GM19455 (cell line): Measurements from ENCODE around the gene WWC2.
"Not testable (repeated sequence)": the region's sequence is repeated elsewhere in the genome, so short reads cannot be mapped to it uniquely, and the experiment has no call there.

Experiments
- ATAC-seq: cut with Tn5 transposase; IDR thresholded peaks from one replicate; pipeline ENCODE4 v1.9.1; 2021; ENCODE audit not compliant: unreplicated experiment

Gene WWC2

DNA sequence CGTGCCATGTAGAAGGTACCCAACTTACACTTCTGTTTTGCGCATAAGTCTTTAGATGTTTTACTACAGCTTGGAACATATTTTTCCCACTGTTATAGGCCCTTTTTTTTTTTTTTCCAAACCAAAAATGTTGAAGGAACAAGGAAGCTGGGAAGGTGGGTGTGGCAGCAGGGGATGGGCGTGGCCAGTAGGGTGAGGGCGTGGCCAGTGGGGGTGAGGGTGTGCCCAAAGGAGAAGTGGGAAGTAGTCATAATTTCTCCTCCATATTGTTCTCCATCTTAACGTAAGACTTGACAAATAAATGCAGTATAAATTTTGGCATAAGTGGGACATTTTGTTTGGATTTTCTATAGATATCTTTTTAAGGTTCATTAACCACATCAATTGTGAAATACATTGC is 190.6 kb downstream of the WWC2 start:
- ATAC-seq = no peak

DNA sequence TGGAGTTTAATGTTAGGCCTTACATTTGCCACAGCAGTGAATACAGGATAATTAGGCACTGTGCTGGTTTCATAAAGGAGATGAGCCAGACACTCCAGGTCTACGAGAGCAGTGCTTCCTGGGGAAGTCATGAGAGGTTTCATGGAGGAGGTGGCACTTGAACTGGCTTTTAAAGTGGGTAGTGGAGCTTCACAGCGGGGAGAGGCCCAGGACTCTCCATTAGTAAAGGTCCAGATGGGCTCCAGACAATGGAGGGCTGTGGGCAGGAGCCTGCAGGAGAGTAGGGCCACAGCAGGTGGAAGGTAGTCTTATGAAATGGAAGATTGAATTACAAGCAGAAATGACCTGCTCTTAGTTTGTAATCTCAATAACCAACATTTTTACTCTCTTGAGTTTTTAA is 192.0 kb downstream of the WWC2 start:
- ATAC-seq = no peak

- no peak for ATAC-seq
Measured at GRCh38 chr4:183295711-183296110, 196.7 kb downstream of the WWC2 start.

- ATAC-seq = no peak
Measured at GRCh38 chr4:183297675-183298074, 198.6 kb downstream of the WWC2 start.

DNA sequence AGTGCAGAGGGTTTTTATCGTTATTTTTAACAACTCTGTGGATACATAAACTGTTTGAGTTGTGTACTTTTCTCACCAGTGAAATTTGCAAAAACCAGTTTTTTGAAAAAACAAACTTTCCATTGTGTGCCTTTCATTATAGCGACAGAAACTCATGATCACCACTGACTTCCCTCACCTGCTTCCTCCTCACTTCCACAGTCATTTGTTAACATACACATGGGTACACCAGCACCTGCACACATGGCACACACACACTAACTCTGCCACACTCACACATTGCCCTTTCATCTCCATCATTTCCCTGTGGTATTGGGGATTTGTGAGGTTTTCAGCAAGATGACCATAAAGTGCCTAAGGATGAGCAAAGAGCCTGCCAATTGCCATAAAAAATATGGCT is 200.4 kb downstream of the WWC2 start:
- no peak for ATAC-seq

DNA sequence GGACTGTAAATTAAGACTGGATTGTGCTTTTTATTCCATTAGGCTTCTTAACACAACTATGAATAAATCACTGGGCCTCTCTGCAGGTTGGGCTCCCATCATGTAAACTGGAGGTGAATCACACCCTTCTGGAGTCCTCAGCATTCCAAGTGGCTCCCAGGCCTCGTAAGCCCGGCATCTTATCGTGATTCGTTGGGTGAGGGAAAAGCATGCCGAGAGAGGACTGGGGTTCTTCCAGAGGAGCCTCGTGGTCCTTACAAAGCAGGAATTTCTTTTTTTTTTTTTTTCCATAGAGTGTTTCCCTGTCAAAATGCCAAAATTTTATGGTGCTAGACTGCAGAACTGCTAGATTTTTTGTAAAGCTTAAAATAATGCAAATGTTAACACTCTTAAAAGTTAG is 201.0 kb downstream of the WWC2 start:
- no peak for ATAC-seq

GRCh38 chr4:183300655-183301054 is 201.6 kb downstream of the WWC2 start:
- ATAC-seq = no peak

DNA sequence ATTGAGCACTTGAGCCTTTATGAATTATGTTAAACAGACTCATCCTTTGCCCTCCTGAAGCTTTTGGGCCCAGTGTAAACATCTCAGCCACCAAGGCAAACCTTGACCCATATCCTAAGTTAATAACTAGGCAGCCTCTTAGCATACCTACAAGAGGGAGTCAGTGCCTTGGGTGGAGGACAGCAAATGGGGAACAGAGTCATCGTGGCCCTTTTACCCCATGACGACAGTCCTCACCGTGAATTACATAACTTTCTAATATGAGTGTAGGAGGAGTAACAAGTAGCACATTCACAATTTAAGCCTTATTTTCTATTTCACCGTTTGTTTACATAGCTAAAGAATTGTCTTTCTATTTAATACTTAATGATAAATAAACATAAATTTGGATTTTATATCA is 204.2 kb downstream of the WWC2 start:
- ATAC-seq = no peak

GRCh38 chr4:183304067-183304466 is 205.0 kb downstream of the WWC2 start:
- no peak for ATAC-seq

DNA sequence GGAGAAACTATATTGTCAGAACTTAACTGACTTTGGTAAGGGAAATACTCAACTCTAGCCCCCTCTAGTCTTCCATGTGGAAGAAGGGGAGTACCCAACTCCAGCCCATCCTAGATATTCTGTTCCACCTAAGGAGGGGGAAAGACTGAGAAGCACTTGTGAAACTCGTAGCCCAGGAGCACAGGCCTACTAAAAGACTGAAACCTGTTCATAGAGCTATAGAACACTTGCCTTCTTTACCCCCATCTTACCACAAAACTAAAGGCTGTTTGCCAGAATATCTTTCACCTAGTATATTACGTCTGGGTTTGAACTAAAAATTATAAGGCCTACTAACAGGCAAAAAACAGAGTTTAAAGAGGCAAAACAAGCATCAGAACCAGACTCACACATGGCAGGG is 205.5 kb downstream of the WWC2 start:
- no peak for ATAC-seq

DNA sequence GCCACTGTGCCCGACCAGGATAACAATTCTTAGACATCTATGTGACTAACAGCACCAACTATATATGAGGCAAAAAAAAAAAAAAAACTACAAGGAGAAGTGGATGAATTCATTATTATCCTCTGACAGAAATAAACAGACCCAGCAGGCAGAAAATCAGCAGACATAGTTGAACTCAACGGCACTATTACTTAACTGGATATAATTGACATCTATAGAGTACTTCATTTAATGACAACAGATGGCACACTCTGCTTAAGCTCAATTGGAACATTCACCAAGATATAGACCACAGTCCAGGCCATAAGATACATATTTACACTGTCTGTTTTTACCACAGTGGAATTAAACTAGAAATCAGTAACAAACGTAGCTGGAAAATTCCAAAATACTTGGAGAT is 207.8 kb downstream of the WWC2 start:
- ATAC-seq = no peak

- no peak for ATAC-seq
Measured at GRCh38 chr4:183312841-183313240, 213.8 kb downstream of the WWC2 start.

- ATAC-seq = no peak
Measured at GRCh38 chr4:183314336-183314735, 215.3 kb downstream of the WWC2 start.

GRCh38 chr4:183314806-183315205 is 215.7 kb downstream of the WWC2 start:
- no peak for ATAC-seq

GRCh38 chr4:183318656-183319055 is 219.6 kb downstream of the WWC2 start:
- no peak for ATAC-seq

DNA sequence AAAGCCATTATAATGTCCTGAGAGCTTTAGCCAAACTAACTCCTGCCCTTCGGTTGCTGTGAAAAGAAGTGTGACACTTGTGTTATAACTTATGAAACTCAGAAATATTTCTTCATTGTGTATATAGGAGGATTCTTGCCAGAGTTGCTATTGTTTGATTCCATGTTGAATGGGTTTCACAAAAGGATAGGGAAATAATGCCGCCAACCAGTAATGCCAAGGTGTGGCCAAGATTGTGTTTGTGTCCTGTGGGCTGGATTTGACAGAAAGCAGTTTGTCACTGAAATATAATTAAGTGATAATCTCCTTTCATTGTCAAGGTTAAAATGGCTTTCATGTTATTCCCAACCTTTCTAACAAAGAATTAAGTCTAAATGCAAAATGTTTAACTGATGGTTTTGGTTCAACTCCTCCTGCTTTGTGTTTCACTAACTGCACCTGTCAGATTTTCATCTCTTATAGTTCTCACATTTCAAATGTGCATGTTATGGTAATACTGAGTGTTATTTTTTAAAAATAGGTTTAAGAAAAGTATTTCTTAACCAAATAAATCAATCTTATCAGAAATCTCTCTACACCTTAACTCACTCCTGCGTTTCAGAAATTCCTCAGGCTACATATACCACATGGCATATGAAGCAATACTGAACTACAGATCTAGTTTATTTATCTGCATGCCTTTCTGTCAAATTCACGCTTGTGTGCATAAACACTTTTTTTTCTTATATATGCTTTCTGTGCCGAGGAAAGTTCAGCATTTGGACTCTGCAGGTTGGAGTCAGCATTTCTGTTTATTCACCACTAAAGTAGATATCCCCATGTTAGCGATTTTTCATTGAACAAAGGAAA is 221.4 kb downstream of the WWC2 start, which contains the start of gene CLDN22:
Gene CLDN22, minus strand, starts transcription at position 66 of the 849 bp plus-strand sequence. Its CDS starts 58 bp downstream, at position 8.
- no peak for ATAC-seq

GRCh38 chr4:183321079-183321478 is 222.0 kb downstream of the WWC2 start:
- no peak for ATAC-seq

DNA sequence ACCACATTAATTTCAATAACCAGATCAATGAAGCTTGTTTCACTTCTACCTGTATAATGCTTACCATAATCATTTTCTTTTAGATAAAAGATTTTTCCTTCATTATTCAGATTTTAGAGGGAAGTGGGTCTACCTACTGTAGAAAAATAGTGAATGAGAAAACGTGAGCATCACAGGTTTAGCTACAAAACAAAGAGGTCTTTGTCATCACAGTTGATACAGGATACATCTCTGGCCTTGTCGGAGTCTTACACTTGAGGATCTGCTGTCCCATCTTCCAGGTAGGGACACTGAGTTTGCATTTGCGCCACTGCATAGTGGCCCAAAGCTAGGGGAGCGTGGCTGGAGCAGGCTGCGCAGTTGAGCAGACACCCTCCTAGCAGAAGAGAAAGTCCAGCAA is 222.5 kb downstream of the WWC2 start:
- ATAC-seq = no peak

- ATAC-seq = no peak
Measured at GRCh38 chr4:183322326-183322725, 223.3 kb downstream of the WWC2 start, which contains the start of gene CLDN24. Gene CLDN24 (minus strand): TSS chr4:183322426. CDS start chr4:183322426, 0 bp downstream.

DNA sequence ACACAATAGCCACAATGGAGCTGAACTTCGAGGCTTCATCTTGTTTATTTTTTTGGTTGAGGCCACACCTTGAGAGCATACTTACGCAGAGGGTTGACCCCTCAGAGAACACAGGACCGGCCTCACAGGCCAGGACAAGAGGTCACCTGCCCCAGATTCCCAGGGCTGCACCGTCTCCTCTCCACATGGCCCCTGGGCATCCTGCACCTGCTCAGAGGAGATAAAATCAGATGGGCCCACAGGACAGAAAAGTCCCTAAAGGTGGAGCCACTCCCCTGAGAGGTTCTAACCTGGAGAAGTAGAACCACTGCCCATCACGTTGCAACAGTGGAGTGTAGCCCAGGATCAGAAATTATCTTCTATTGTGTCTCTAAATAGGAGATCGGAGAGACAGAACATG is 224.2 kb downstream of the WWC2 start:
- no peak for ATAC-seq

- not testable (repeated sequence) for ATAC-seq
Measured at GRCh38 chr4:183324056-183324455, 225.0 kb downstream of the WWC2 start.

- ATAC-seq = no peak
Measured at GRCh38 chr4:183324619-183325018, 225.6 kb downstream of the WWC2 start.

- ATAC-seq = not testable (repeated sequence)
Measured at GRCh38 chr4:183326387-183326786, 227.3 kb downstream of the WWC2 start.
